Left ventricle myocardium superior (tissue), 1 donor: ENCODE results near the gene SESN1. TPM values are rescaled to one million over a fixed set of nuclear protein-coding genes. Genes with fewer than 3 reads are reported as not detected.

Experiments used
- total RNA-seq: library from RNA; stranded (reverse); fragmentation: NEBNext Ultra II Directional; extraction: Animal tissue kit (Norgen Biotek cat#: 25700); gene quantifications from one replicate; pipeline ENCODE4 v1.2.1, GENCODE V29; 2021
- donor health status: DM: no; HTN: yes; CAD: no; lungs with severe emphysema.

Gene SESN1
- total RNA-seq, 1 donor from 2014 or later = 70.0 TPM

Other genes with a start within 250 kb of the SESN1 start
- gene ARMC2, start 246.4 kb downstream of the SESN1 start, total RNA-seq = 11.5 TPM
- gene CEP57L1, start 661 bp upstream of the SESN1 start, total RNA-seq = 7.3 TPM